Right ventricle myocardium inferior (tissue), 1 donor: ENCODE measurements around the gene ZNF215. TPM values are rescaled to one million over a fixed set of nuclear protein-coding genes. Genes with fewer than 3 reads are reported as not detected.
"Not testable (repeated sequence)": the region's sequence is repeated elsewhere in the genome, so short reads cannot be mapped to it uniquely, and the experiment has no call there.

ENCODE experiments used
- ATAC-seq: fragments of 200-7000 bp; cut with Tn5 transposase; one replicate; pipeline ENCODE4 v1.9.1; 2020; ENCODE audit warnings: mild to moderate bottlenecking, moderate library complexity
- DNase-seq: peaks from one replicate; pipeline ENCODE4 v3.0.0; 2021; ENCODE audit errors: missing footprints
- intact Hi-C: fragments of 100-400 bp; cut with DNase I; formaldehyde crosslinking; loops from one replicate; pipeline ENCODE4 v1.11.0; 2022
- total RNA-seq: library from RNA; stranded (reverse); fragmentation: NEBNext Ultra II Directional; extraction: Animal tissue kit (Norgen Biotek cat#: 25700); gene quantifications from one replicate; pipeline ENCODE4 v1.2.1, GENCODE V29; 2021
- donor health status: DM: no; HTN: yes; CAD: no; lungs with severe emphysema.

Gene ZNF215
- total RNA-seq, 1 donor from 2014 or later = 0.60 TPM

DNA sequence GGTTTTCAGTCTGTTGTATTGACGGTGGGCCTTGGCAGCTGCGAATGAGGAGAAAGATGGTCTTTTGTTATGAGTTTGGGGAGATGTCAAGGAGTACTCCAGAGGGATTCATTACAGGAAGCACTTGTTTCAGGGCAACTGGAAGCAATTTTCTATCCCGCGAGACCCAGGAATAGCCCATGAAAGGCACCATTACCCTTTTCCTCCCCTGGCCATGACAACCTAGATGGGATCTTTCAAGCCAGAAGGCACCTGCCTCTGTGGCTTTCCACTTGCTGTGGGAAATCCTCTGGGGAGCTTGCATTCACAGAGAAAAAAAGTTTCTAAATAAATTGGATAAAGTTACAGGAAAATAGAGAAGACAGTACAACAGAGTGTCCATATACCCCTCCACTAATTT is 2.7 kb downstream of the ZNF215 start:
- DNase-seq (no peak), ATAC-seq (no peak)

DNA sequence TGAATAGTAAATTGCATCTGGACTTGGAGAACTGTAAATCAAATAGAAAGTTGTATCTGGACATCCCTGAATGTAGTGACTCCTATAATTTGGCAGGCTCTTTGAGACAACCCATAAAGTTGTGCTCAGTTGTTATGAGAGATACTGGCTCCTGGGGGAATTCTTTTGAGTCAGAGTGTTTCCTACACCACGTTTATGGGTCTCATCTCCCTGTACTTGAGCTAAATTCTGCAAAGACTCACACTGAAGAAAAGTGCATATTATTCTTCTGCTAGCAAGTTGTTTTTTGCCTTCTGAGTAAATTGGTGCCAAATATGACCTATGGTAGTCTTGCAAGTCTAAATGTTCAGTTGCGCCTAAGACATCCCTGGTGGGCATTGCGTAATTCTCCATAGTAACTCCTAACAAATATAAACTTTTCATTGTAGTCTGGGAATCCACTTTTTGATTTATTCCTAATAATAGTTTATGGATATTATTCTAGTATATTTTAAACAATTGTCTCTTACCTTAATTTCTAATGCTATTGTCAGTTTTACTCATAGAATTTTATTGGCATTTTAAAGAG is 5.0 kb downstream of the ZNF215 start:
- intact Hi-C loops = no loop called here
- DNase-seq = no peak
- ATAC-seq = no peak

More for the DNA sequence above, 2.7 kb downstream of the ZNF215 start:
- intact Hi-C loops = no loop called here

DNA sequence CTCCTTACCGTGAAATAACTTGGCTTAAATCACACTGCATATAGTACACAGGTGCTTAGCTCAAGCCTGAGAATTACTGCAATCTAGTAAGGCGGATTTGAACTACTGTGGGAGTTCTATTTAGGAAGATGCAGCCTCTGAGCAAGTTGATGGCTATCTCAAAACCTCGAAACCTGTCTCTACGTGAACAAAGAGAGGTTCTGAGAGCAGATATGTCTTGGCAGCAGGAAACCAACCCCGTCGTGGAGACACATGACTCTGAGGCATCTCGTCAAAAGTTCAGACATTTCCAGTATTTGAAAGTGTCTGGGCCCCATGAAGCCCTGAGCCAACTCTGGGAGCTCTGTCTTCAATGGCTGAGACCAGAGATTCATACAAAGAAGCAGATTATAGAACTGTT is 5.9 kb downstream of the ZNF215 start:
- ATAC-seq (no peak), DNase-seq (no peak)
- intact Hi-C loops = no loop called here

DNA sequence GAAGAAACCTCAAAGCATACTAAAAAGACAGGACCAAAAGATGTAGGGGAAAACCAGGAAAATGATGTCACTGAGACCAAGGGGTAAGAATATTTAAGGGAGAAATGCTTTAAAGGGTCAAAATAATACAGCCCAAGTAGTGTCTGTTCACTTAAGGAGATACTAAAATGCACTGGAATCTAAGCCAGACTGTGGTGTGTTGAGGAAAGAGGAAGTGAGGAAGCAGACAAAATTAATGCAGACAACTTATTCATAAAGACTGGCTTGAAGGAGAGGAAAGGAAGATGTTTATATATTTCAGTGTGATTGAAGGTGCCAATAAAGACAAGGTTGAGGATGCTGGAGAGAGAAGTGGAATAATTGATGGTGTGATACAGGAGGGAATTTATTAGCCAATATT is 15.7 kb downstream of the ZNF215 start:
- intact Hi-C loops = no loop called here
- no peak for DNase-seq
- ATAC-seq = no peak

DNA sequence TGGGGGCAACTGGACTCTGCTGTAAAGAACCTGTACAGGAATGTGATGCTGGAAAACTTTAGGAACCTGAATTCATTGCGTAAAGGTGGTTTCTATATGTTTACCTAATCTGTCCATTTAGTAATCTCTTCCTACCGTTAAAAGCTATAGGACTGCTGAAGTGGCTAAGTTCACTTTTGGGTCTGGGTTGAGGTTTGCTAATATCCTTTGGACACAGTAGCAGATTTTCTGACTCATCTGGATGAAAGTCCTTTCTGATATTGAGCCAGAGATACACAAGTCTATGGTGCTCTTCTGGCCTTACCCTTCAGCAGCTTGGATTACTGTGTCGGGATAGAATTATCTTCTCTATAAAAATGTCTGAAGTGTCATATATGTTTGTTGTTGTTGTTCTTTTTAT is 16.9 kb downstream of the ZNF215 start:
- ATAC-seq (no peak), DNase-seq (no peak)
- intact Hi-C loops = no loop called here

DNA sequence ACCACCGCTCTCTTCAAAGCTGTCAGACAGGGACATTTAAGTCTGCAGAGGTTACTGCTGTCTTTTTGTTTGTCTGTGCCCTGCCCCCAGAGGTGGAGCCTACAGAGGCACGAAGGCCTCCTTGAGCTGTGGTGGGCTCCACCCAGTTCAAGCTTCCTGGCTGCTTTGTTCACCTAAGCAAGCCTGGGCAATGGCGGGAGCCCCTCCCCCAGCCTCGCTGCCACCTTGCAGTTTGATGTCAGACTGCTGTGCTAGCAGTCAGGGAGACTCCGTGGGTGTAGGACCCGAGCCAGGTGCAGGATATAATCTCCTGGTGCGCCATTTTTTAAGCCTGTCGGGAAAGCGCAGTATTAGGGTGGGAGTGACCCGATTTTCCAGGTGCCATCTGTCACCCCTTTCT is 28.0 kb downstream of the ZNF215 start:
- DNase-seq, intact Hi-C loops, ATAC-seq: not testable (repeated sequence)

DNA sequence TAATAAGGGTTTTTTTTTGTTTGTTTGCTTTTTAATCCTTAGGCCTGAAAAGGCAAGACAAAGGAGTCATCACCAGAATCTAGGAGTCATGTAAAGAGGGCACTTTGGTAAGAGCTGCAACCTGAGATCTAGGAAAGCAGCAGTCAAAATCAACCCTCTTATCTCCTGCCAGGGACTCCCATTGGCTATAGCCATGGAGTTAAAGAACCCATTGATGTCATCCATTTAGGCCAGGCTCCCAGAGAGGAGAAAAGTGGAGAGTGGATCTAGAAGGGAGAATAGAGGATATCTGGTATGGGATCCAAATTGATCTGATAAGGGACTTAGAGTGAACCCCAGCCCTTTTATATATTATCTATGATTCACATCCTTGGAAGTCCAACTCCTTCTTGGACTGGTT is 35.9 kb downstream of the ZNF215 start:
- ATAC-seq = no peak
- DNase-seq = no peak
- intact Hi-C loops = no loop called here

DNA sequence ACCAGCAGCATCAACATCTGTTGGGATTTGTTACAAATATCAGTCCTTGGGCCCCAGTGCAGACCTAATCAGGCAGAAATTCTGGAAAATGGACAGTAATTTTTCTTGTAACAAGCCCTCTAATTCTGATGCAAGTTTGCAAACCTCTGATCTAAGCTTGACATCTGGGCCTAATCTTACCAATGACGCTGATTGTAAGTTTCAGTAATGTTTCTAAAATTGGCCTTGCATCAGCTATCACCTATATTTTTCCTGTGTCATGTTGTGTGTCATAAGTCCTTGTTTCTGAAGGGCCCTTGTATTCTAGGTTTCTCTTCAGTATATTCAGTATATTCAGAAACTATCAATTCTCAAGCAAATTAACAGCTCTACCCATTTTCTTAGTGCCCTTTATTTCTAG is 36.4 kb downstream of the ZNF215 start:
- ATAC-seq (no peak), DNase-seq (no peak)
- intact Hi-C loops = no loop called here

DNA sequence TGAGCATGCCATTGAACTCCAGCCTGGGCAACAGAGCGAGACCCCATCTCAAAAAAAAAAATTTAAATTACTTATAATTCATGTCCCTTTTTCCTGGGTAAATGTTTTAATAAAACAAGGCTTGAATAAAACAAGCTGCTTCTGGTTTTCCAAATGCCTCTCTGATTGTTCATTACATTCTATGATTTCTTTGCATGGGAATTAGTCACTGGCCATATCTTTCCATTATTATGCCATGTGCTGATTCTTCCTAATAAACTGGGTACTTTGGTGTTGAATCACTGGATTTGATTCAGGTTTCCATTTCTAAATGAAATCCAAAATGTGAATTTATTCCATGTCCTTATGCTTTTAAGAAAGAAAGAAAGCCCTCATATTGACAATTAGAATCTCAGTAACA is 42.6 kb downstream of the ZNF215 start:
- DNase-seq (no peak), ATAC-seq (no peak)
- intact Hi-C loops = no loop called here

DNA sequence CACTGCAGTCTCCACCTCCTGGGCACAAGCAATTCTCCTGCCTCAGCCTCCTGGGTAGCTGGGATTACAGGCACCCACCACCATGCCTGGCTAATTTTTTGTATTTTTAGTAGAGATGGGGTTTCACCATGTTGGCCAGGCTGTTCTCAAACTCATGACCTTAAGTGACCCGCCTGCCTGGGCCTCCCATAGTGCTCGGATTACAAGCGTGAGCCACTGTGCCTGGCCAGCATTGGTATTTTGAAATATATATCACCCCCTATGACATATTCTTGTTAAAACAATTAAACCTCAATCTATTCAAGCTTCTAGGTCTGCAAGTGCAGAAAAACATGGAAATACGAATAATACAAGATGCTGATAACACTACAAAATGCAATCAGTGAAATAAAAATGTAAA is 43.6 kb downstream of the ZNF215 start:
- DNase-seq, ATAC-seq, intact Hi-C loops: not testable (repeated sequence)

DNA sequence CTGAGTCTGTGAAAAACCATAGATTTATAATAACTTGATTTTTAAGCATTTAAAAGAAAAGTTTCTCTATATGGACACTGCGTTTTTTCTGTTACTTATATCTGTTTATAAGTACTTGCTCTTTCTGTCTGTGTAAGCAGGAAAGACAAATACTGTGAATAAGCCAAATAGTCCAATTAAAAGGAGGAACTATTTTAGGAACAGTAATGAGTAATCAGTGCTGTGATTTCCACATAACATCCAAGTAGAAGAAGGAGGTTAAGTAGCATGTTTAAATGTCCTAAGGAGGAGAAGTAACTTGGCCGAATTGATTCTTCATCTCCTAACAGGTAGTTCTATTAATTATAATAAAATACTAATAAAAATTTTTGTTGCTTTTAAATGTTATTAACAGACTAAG is 53.1 kb downstream of the ZNF215 start:
- intact Hi-C loops = no loop called here
- DNase-seq (no peak), ATAC-seq (no peak)

DNA sequence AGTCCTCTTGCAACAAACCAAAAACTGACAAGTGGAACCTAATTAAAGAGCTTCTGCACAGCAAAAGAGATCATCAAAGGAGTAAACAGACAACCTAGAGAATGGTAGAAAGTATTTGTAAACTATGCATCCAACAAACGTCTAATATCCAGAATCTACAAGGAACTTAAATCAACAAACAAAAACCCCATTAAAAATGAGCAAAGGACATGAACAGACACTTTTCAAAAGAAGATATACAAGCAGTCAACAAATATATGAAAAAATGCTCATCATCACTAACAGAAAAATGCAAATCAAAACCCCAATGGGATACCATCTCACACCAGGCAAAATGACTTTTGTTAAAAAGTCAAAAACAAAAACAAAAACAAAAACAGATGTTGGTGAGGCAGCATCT is 60.3 kb downstream of the ZNF215 start:
- ATAC-seq (no peak), DNase-seq (no peak)
- intact Hi-C loops = no loop called here

DNA sequence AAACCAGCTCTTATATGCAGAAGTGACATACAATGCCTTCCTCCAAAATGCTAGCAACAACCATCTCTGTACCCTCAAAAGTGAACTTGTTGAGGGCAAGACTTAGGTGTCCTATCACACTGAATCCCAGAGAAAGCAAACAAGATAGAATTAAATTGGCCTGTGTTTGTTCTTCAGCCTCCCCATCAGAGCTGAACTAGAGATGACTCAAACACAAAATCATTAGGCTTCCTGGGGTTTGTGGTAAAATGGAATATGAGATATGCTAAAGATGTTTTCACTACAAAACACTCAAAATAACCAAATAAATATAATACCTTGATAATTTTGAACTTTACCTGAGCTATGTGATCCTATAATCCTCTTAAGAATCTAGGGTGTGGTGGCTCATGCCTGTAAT is 62.3 kb downstream of the ZNF215 start:
- DNase-seq (no peak), ATAC-seq (no peak)
- intact Hi-C loops = no loop called here

DNA sequence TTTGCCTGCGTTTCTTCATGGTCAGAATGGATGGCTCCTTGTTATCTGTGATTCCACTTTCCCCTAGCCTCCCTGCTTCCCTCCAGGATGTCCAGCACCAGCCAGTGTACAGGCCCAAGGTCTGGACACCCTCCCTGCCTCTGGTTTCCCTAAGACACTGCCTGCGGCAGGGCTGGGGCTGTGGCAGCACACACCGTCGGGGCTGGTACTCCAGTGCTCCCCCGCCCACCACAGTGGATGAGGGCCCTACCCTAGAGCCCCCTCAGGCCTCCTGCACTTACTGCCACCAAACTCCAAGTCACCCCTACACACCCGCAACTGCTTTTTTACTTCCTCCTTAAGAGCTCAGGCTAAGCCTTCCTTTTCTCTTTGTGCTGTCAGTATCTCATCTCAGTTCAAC is 65.0 kb downstream of the ZNF215 start:
- DNase-seq = no peak
- intact Hi-C loops = no loop called here
- no peak for ATAC-seq

DNA sequence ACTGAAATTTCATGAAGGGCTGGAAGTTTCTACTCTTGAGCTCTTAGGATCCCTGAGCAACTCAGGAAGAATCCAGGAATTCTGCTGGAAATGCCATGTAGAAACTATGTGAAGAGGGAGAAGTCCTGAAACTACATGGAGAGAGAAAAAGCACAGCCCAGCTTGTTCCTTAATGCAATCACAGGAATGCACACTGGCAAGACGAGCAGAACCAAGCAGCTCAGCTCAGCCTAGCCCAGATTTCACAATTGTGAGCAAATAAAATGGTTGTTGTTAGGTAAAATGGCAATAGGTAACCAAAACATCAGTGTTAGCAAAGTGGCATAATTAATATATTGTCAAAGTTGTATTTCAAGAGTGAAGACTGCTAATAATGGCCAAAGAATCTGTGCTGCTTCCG is 65.8 kb downstream of the ZNF215 start:
- intact Hi-C loops = no loop called here
- DNase-seq (no peak), ATAC-seq (no peak)

DNA sequence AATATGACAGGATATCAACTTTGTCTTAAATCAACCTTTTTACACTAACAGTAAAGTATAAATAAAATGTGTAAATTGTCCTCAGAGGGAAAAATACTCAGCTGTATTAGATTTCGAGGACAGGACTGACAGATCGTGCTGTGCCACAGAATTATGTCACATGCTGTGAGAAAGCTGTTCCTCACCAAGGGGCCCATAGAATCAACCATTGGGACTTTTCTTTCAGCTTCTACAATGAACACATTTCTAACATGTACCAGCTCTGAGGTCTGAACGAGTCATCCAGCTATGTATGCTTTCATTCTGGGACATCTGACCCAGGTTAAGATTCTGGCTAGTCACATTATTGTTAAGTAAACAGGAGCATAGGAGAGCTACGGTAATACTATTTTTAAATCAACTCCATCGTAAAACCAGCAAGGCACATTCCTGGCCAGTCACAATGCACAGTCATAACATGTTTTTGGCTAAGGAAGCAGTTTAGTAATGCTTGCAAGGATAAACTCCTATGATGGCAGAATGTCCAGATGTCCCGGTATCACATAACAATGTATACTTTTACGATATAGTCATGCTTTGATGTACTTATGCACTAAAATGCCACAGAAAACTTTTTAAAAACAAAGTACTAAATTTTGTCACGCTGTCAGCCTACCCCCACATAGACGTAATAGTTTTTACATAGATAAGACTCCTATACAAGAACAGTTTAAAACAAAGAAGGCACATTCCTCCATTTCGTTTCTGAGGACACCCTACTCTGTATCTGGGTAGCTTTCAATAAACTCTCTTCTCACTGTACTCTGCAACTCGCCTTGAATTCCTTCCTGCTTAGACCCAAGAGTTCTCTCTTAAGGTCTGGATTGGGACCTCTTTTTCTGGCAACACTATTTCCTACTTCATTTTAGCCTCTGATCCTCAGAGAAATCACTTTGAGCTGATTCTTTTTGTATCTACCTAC is 66.5 kb downstream of the ZNF215 start:
- ATAC-seq = no peak
- intact Hi-C loops = no loop called here

DNA sequence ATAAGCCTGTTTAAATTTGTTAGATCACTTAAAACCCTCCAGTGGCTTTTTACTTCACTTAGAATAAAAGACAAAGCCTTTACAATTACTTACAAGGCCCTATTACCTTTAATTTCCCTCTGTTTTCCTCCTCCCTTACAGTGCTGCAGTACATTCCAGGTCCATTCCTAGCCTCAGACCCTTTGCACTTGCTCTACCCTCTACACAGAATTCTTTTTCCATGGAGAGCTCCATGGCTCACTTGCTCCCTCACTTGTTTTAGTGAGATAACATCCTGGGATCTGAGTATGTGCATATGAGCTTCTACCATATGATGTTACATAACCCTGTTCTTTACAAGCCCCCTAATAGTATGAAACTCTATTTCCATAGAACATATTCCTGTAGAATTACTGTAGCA is 69.5 kb downstream of the ZNF215 start:
- intact Hi-C loops = no loop called here
- ATAC-seq = no peak
- no peak for DNase-seq

More for the DNA sequence above, 66.5 kb downstream of the ZNF215 start:
- no peak for DNase-seq

DNA sequence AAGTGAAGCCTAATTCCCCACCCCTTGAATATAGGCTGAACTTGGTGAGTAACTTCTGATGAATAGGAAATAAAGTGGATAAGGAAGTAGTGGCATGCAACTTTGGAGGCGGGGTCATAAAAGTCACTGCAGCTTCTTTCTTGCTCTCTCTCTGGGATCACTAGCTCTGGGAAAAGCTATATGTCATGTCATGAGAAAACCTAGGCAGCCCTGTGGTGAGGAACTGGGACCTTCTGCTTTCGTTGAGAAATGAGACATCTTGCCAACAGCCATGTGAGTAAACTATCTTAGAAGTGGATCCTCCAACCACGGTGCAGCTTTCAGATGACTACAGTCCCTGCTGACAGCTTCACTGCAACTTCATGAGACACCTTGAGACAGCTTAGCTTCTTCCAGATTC is 78.3 kb downstream of the ZNF215 start:
- ATAC-seq = no peak

More for the DNA sequence above, 78.3 kb downstream of the ZNF215 start:
- no peak for DNase-seq
- intact Hi-C loops = no loop called here
